ENCODE measurements around the gene LTBP3. TPM values are rescaled to one million over a fixed set of nuclear protein-coding genes. Genes with fewer than 3 reads are reported as not detected.

Gene LTBP3
- total and polyA plus RNA-seq, 11 donors: 26.3 to 125 (median 75.6) TPM

DNA sequence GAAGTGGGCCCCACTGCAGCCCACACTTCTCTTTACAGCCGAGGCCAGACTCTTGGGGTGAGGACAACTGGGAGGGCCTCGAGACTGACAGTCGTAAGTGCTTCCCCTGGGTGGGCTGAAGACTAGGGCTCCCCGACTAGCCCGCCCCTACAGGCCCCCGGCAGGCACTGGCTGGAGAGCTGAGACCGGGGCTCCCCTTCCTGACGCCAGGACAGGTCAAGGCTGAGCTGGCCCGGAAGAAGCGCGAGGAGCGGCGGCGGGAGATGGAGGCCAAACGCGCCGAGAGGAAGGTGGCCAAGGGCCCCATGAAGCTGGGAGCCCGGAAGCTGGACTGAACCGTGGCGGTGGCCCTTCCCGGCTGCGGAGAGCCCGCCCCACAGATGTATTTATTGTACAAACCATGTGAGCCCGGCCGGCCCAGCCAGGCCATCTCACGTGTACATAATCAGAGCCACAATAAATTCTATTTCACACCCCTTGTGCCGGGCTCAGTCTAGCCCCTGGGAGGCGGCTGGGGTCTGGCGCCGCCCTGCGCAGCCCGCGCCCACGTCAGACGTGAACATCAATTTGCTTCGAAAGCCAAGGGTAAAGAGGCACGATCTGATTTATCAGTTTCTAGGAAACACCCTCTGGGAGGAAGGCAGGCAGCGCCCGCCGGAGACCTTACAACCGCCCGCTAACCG lies 19.8 kb downstream of the LTBP3 start:
- no peak for DNase-seq
- Histone ChIP-seq H3K4me3 (no peak overlapping the region), H3K27ac (no peak overlapping the region), H3K4me1 (peaks cover 0 to 28% (median 20%) of the 10 kb centered on the region in 12 donors), H3K27me3 (no peaks in the 10 kb centered on the region), H3K9me3 (no peaks in the 10 kb centered on the region), H3K36me3 (peaks cover 0 to 69% (median 54%) of the 10 kb centered on the region in 9 donors)
- no peak for ATAC-seq
- no peak for TF ChIP-seq POLR2A (IDR thresholded peaks at IDR 0.05)
- TF ChIP-seq CTCF (IDR thresholded peaks at IDR 0.05): no peak
- intact Hi-C loops (cut with DNase I): loop anchor here in 2 of 10 donors (5.0 kb wide), 2 partner anchors 54 to 59 kb away; partner anchors contain the start of gene KCNK7 (in 1 of the 2)
- 84 to 89% (median 85%) methylated on average over 40 to 43 of the region's 43 CpGs for WGBS, 4 donors

GRCh38 chr11:65537620-65538231 lies 20.4 kb downstream of the LTBP3 start:
- no peak overlapping the region for H3K4me3 ChIP-seq
- no peak overlapping the region for H3K27ac ChIP-seq
- TF ChIP-seq CTCF (IDR thresholded peaks at IDR 0.05) (no peak), POLR2A (IDR thresholded peaks at IDR 0.05) (no peak)
- H3K4me1 ChIP-seq: peaks cover 0 to 28% (median 20%) of the 10 kb centered on the region in 12 donors
- H3K27me3 ChIP-seq: no peaks in the 10 kb centered on the region
- H3K9me3 ChIP-seq: no peaks in the 10 kb centered on the region
- 80 to 88% (median 83%) methylated on average over 12 to 18 of the region's 18 CpGs for WGBS, 4 donors
- no peak for DNase-seq
- intact Hi-C loops (cut with DNase I): loop anchor here in 2 of 10 donors (5.0 kb wide), 2 partner anchors 55 to 60 kb away; partner anchors contain the start of gene KCNK7 (in 1 of the 2)
- ATAC-seq: no peak
- H3K36me3 ChIP-seq: peaks cover 0 to 69% (median 56%) of the 10 kb centered on the region in 9 donors

DNA sequence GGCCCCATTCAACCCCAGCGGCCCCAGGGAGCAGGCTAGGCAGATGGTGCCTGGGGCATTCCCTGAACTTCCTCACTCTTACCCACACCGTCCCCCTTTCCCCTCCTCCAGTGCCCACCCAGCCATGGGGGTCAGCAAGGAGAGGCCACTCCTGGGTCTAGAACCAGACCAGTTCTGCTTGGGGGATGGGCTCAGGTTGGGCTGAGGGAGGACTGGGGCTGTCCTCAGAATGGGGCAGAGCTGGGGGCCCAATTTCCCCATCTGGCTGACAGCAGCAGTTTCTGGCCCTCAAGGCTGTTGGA lies 20.9 kb downstream of the LTBP3 start:
- DNase-seq: no peak
- Histone ChIP-seq H3K27me3 (no peaks in the 10 kb centered on the region), H3K4me3 (no peak overlapping the region), H3K36me3 (peaks cover 0 to 72% (median 61%) of the 10 kb centered on the region in 9 donors), H3K27ac (no peak overlapping the region), H3K9me3 (no peaks in the 10 kb centered on the region), H3K4me1 (peaks cover 0 to 28% (median 20%) of the 10 kb centered on the region in 12 donors)
- no peak for ATAC-seq
- WGBS, 4 donors: 79 to 100% (median 92%) methylated on average over 1 to 2 of the region's 2 CpGs
- intact Hi-C loops (cut with DNase I): loop anchor here in 2 of 10 donors (5.0 kb wide), 2 partner anchors 55 to 60 kb away; partner anchors contain the start of gene KCNK7 (in 1 of the 2)
- no peak for TF ChIP-seq POLR2A (IDR thresholded peaks at IDR 0.05)
- no peak for TF ChIP-seq CTCF (IDR thresholded peaks at IDR 0.05)

All from heart left ventricle (tissue), 16 donors.